Endothelial cell of umbilical vein (primary cell): ENCODE measurements around the gene IL13RA1. TPM values are rescaled to one million over a fixed set of nuclear protein-coding genes. Genes with fewer than 3 reads are reported as not detected.

ENCODE experiments used
- BruUV-seq: library from RNA; stranded (reverse); fragments of 400-500 nt; replicated peaks from 2 replicates; lab custom pipeline; 2021; lab: Mats Ljungman, UMichigan
- CTCF ChIA-PET: fragments of 300-600, 350-600 bp; sonication (Branson Sonifier 250); formaldehyde crosslinking; loops from one replicate; lab custom pipeline; 2021; ENCODE audit warnings: antibody characterized with exemption, inconsistent platforms; lab: Charles Lee
- POLR2A ChIA-PET: fragments of 300-600, 350-600 bp; sonication (Branson Sonifier 250); formaldehyde crosslinking; loops from one replicate; lab custom pipeline; 2021; ENCODE audit warnings: antibody characterized with exemption, inconsistent platforms; lab: Charles Lee
- DNase-seq: peaks from one replicate; pipeline ENCODE4 v3.0.0-alpha.2; 2011; ENCODE audit warnings: low read depth, low spot score
- FAIRE-seq: peaks from 2 replicates; lab custom pipeline; 2011; peaks lifted over from hg19 to GRCh38; lab: Jason Lieb, UNC
- H2AFZ ChIP-seq: 2 replicates; pipeline ENCODE4 v1.6.0; 2012; ENCODE audit warnings: low read depth, low read length, control low read depth, inconsistent platforms
- H3K27ac ChIP-seq: 2 replicates; pipeline ENCODE4 v1.5.1; 2011; ENCODE audit warnings: low read depth, mild to moderate bottlenecking, control low read depth, low read length, moderate library complexity; ENCODE audit not compliant: insufficient read depth
- H3K27me3 ChIP-seq, 2 experiments: 2 replicates each; pipeline versions ENCODE4 v1.6.0 to v1.6.1; 2011; ENCODE audit warnings: low read length in 2 of 2, mixed read lengths in 1 of 2; ENCODE audit not compliant: control insufficient read depth in 2 of 2, insufficient read depth in 2 of 2
- H3K36me3 ChIP-seq, 2 experiments: 2 replicates in 1 of 2; 3 replicates in 1 of 2; pipeline ENCODE4 v1.5.1; 2011; ENCODE audit warnings: low read length in 2 of 2, mild to moderate bottlenecking in 1 of 2, moderate library complexity in 1 of 2; ENCODE audit not compliant: control insufficient read depth in 2 of 2, insufficient read depth in 2 of 2; ENCODE audit errors: extremely low read depth in 1 of 2
- H3K4me1 ChIP-seq: 3 replicates; pipeline ENCODE4 v1.5.1; 2011; ENCODE audit warnings: mild to moderate bottlenecking, low read length; ENCODE audit not compliant: control insufficient read depth, insufficient read depth; ENCODE audit errors: extremely low read depth
- H3K4me2 ChIP-seq: 2 replicates; pipeline ENCODE4 v1.6.1; 2011; ENCODE audit warnings: low read length, control low read depth, mixed read lengths; ENCODE audit not compliant: insufficient read depth
- H3K4me3 ChIP-seq, 3 experiments: fragments of 200-600 bp in 1 of 3; sonication (generic), shearing (Covaris generic) in 1 of 3; replicated peaks in 1 of 3; 2 replicates each; pipeline ENCODE4 v1.5.1; 2011 to 2016; ENCODE audit warnings: control low read depth in 3 of 3, low read length in 3 of 3, mild to moderate bottlenecking in 2 of 3, inconsistent platforms in 1 of 3, low read depth in 1 of 3, moderate library complexity in 1 of 3; ENCODE audit not compliant: insufficient read depth in 1 of 3
- H3K79me2 ChIP-seq: 2 replicates; pipeline ENCODE4 v1.6.0; 2012; ENCODE audit warnings: low read length, inconsistent platforms; ENCODE audit not compliant: control insufficient read depth, insufficient read depth
- H3K9ac ChIP-seq: replicated peaks from 2 replicates; pipeline ENCODE3; 2011; ENCODE audit warnings: low read length, control low read depth; ENCODE audit not compliant: insufficient read depth; ENCODE audit errors: extremely low read depth
- H3K9me1 ChIP-seq: replicated peaks from 3 replicates; pipeline ENCODE4 v1.6.0; 2011; ENCODE audit warnings: mild to moderate bottlenecking, low read length; ENCODE audit not compliant: control insufficient read depth, insufficient read depth; ENCODE audit errors: extremely low read depth
- H3K9me3 ChIP-seq: replicated peaks from 2 replicates; pipeline ENCODE4 v1.5.1; 2012; ENCODE audit warnings: low read length, inconsistent platforms; ENCODE audit not compliant: control insufficient read depth, insufficient read depth
- H4K20me1 ChIP-seq: replicated peaks from 2 replicates; pipeline ENCODE3; 2011; ENCODE audit warnings: mild to moderate bottlenecking, low read length; ENCODE audit not compliant: control insufficient read depth, insufficient read depth; ENCODE audit errors: extremely low read depth
- CTCF ChIP-seq, 2 donors: IDR thresholded peaks; 1 replicate in 1 of 2; 2 replicates in 1 of 2; pipeline ENCODE4 v1.5.1; 2011; ENCODE audit warnings: low read length in 2 of 2, mild to moderate bottlenecking in 2 of 2, moderate library complexity in 2 of 2, control low read depth in 1 of 2, inconsistent platforms in 1 of 2, low read depth in 1 of 2; ENCODE audit not compliant: insufficient read depth in 1 of 2; ENCODE audit errors: extremely low read depth in 1 of 2
- EZH2 ChIP-seq: IDR thresholded peaks from 2 replicates; pipeline ENCODE4 v1.6.1; 2012; ENCODE audit warnings: borderline replicate concordance, low read depth, mild to moderate bottlenecking, moderate library complexity, low read length, inconsistent platforms; ENCODE audit not compliant: severe bottlenecking
- FOS ChIP-seq: IDR thresholded peaks from 2 replicates; pipeline ENCODE4 v1.6.1; 2011; ENCODE audit warnings: mild to moderate bottlenecking, low read length, moderate library complexity, borderline replicate concordance; ENCODE audit not compliant: insufficient read depth
- GATA2 ChIP-seq: IDR thresholded peaks from 2 replicates; pipeline ENCODE4 v1.7.0; 2011; ENCODE audit warnings: low read depth, mild to moderate bottlenecking, moderate library complexity, mixed read lengths, low read length; ENCODE audit not compliant: insufficient read length, insufficient read depth
- JUN ChIP-seq: IDR thresholded peaks from 2 replicates; pipeline ENCODE4 v1.6.1; 2011; ENCODE audit warnings: borderline replicate concordance, low read depth; ENCODE audit not compliant: insufficient read length, insufficient read depth
- MAX ChIP-seq: IDR thresholded peaks from 2 replicates; pipeline ENCODE4 v1.6.1; 2011; ENCODE audit not compliant: insufficient read depth, insufficient read length
- MYC ChIP-seq: IDR thresholded peaks from one replicate; pipeline ENCODE4 v1.6.1; 2011; ENCODE audit warnings: mild to moderate bottlenecking, low read depth, low read length
- POLR2A ChIP-seq: IDR thresholded peaks from 2 replicates; pipeline ENCODE4 v1.6.1; 2012; ENCODE audit warnings: low read depth, mild to moderate bottlenecking, control low read depth, low read length
- POLR2AphosphoS5 ChIP-seq: IDR thresholded peaks from 2 replicates; pipeline ENCODE4 v1.6.1; 2012; ENCODE audit warnings: low read depth, mild to moderate bottlenecking, control low read depth, low read length, moderate library complexity; ENCODE audit not compliant: insufficient read depth
- dilution Hi-C: fragments of 300-500 bp; cut with MboI; formaldehyde crosslinking; loops from one replicate; pipeline ENCODE4 v1.15.0; 2019; ENCODE audit warnings: low sequenced_read_pairs; ENCODE audit not compliant: extremely low pct_ligation_motif_present
- intact Hi-C: fragments of 100-400 bp; cut with micrococcal nuclease; formaldehyde crosslinking; loops from one replicate; pipeline ENCODE4 v1.10.0; 2022
- polyA plus RNA-seq, 4 experiments: library from polyadenylated mRNA; depleted of rRNA in 3 of 4; stranded (reverse) in 3 of 4; unstranded in 1 of 4; fragments of >200 nt; gene quantifications; 2 replicates each; pipeline versions ENCODE4 v1.2.1 to v1.2.3, GENCODE V29; 2011 to 2012; ENCODE audit warnings: missing spikeins in 1 of 4
- total RNA-seq: library from RNA; stranded (reverse); gene quantifications from 2 replicates; pipeline ENCODE4 v1.2.3, GENCODE V29; 2021

The IL13RA1 gene
- total and polyA plus RNA-seq, 2 donors (not counting 3 experiments of a cell fraction or from before 2014, with no cell fraction given): 40.7 to 61.9 TPM

- no peak overlapping the region for H3K4me3 ChIP-seq
- ChIA-PET CTCF (no interaction called here), POLR2A (no interaction called here)
- no peaks in the 10 kb centered on the region for H3K9me1 ChIP-seq
- BruUV-seq: no TSS peak
- no peaks in the 10 kb centered on the region for H3K9me3 ChIP-seq
- no peak overlapping the region for H3K27ac ChIP-seq
- H3K27me3 ChIP-seq: no peaks in the 10 kb centered on the region
- dilution Hi-C loops: no loop called here
- FAIRE-seq (no peak), DNase-seq (no peak)
- H3K4me1 ChIP-seq: peaks cover 12% of the 10 kb centered on the region
- H2AFZ ChIP-seq: no peak overlapping the region
- H3K79me2 ChIP-seq: peaks cover 52% of the 10 kb centered on the region
- no peak for TF ChIP-seq FOS
- TF ChIP-seq POLR2A: no peak
- no peak for TF ChIP-seq MAX
- no peak for TF ChIP-seq GATA2
- no peak for TF ChIP-seq MYC
- TF ChIP-seq EZH2: no peak
- TF ChIP-seq CTCF (IDR thresholded peaks at IDR 0.05; ENCODE audit: extremely low read depth in 1 of 2, insufficient read depth in 1 of 2, low read depth in 1 of 2, low read length in 2 of 2): no peak
- no peak for TF ChIP-seq JUN
- no peak for TF ChIP-seq POLR2AphosphoS5
- H3K36me3 ChIP-seq: no peaks in the 10 kb centered on the region
- no peak overlapping the region for H3K9ac ChIP-seq
- intact Hi-C loops: no loop called here
- no peak overlapping the region for H3K4me2 ChIP-seq
- no peaks in the 10 kb centered on the region for H4K20me1 ChIP-seq
These were observed 7.5 kb downstream of the IL13RA1 start for GRCh38 chrX:118734909-118735308.
